Muscle layer of duodenum (tissue), 2 donors: ENCODE results near the gene STXBP5.

Source experiments
- H3K27ac ChIP-seq: one replicate; pipeline ENCODE4 v1.7.0; 2013; ENCODE audit warnings: mild to moderate bottlenecking, low read length
- H3K27me3 ChIP-seq: one replicate; pipeline ENCODE4 v1.7.0; 2013; ENCODE audit warnings: low read depth, mild to moderate bottlenecking, control low read depth, low read length
- H3K36me3 ChIP-seq, 2 donors: one replicate each; pipeline ENCODE4 v1.7.0; 2013; ENCODE audit warnings: low read length in 2 of 2, control low read depth in 1 of 2, mild to moderate bottlenecking in 1 of 2; ENCODE audit not compliant: insufficient read depth in 2 of 2, control insufficient read depth in 1 of 2
- H3K4me1 ChIP-seq, 2 donors: one replicate each; pipeline ENCODE4 v1.7.0; 2013; ENCODE audit warnings: low read length in 2 of 2, mild to moderate bottlenecking in 2 of 2, control low read depth in 1 of 2, moderate library complexity in 1 of 2; ENCODE audit not compliant: insufficient read depth in 2 of 2, control insufficient read depth in 1 of 2
- H3K4me3 ChIP-seq, 2 donors: one replicate each; pipeline ENCODE4 v1.7.0; 2013; ENCODE audit warnings: low read length in 2 of 2, low read depth in 1 of 2, mild to moderate bottlenecking in 1 of 2
- H3K9me3 ChIP-seq, 2 donors: one replicate each; pipeline ENCODE4 v1.7.0; 2013; ENCODE audit warnings: low read length in 2 of 2, control low read depth in 1 of 2, mild to moderate bottlenecking in 1 of 2; ENCODE audit not compliant: control insufficient read depth in 1 of 2
- donor health status: healthy.

The STXBP5 gene

GRCh38 chr6:147310521-147310920 lies 106.3 kb downstream of the STXBP5 start:
- Histone ChIP-seq H3K27me3 (no peaks in the 10 kb centered on the region), H3K9me3 (no peaks in the 10 kb centered on the region), H3K4me3 (no peak overlapping the region), H3K36me3 (peaks cover 11% of the 10 kb centered on the region in 2 donors), H3K4me1 (no peaks in the 10 kb centered on the region), H3K27ac (no peak overlapping the region)

- H3K4me3 ChIP-seq = no peak overlapping the region
- no peaks in the 10 kb centered on the region for H3K27me3 ChIP-seq
- H3K27ac ChIP-seq = no peak overlapping the region
- peaks cover 17 to 18% of the 10 kb centered on the region in 2 donors for H3K36me3 ChIP-seq
- no peaks in the 10 kb centered on the region for H3K9me3 ChIP-seq
- H3K4me1 ChIP-seq = no peaks in the 10 kb centered on the region
Measured at GRCh38 chr6:147311218-147311617, 107.0 kb downstream of the STXBP5 start.

- Histone ChIP-seq H3K4me3 (no peak overlapping the region), H3K9me3 (no peaks in the 10 kb centered on the region), H3K36me3 (peaks cover 25 to 28% of the 10 kb centered on the region in 2 donors), H3K27ac (no peak overlapping the region), H3K27me3 (no peaks in the 10 kb centered on the region), H3K4me1 (no peaks in the 10 kb centered on the region)
Measured at GRCh38 chr6:147321260-147321659, 117.0 kb downstream of the STXBP5 start.

GRCh38 chr6:147322299-147323162 lies 118.3 kb downstream of the STXBP5 start:
- H3K27ac ChIP-seq = peak overlapping the region; percentile 35
- no peaks in the 10 kb centered on the region for H3K9me3 ChIP-seq
- H3K27me3 ChIP-seq = no peaks in the 10 kb centered on the region
- peaks cover 21 to 33% of the 10 kb centered on the region in 2 donors for H3K36me3 ChIP-seq
- no peaks in the 10 kb centered on the region for H3K4me1 ChIP-seq
- peak overlapping the region in 1 of 2 donors; percentile 2 for H3K4me3 ChIP-seq

DNA sequence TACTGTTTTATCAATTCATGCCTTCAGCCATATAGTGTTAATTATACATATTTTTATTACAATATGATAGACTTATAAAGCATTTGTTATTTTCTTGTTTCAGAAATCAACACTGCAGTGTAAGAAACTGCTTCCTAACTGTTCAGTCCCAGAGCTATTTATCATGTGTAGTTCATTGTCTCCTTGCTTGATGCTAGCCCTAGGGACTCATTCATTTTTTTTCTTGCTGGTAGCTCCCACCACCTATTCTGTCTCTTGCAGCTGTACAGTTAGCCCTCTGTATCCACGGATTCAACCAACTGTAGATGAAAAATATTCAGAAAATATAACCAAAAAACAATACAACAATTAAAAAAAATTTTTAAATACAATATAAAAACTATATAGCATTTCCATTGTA lies 121.3 kb downstream of the STXBP5 start:
- H3K9me3 ChIP-seq = no peaks in the 10 kb centered on the region
- no peak overlapping the region for H3K4me3 ChIP-seq
- no peak overlapping the region for H3K27ac ChIP-seq
- H3K27me3 ChIP-seq = no peaks in the 10 kb centered on the region
- H3K4me1 ChIP-seq = no peaks in the 10 kb centered on the region
- peaks cover 19 to 33% of the 10 kb centered on the region in 2 donors for H3K36me3 ChIP-seq

DNA sequence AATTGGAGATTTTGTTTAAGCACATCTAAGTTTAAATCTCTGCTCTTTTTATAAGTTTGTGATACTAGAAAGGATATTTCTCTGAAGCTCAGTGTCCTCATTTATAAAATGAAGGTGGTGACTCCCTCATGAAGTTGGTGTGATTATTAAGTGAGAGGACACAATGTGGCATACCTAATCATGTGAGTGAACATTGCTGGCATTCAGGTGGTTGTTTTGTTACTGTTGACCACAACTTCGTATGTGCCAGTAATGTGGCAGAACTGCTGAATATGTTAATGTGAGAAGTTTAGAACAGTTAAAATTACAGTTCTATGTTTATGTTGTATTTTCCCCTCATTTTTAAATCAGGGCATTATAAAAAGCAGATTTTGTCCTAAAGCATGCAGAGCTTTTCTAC lies 127.2 kb downstream of the STXBP5 start:
- H3K9me3 ChIP-seq = no peaks in the 10 kb centered on the region
- no peak overlapping the region for H3K4me3 ChIP-seq
- peaks cover 9 to 33% of the 10 kb centered on the region in 2 donors for H3K36me3 ChIP-seq
- no peak overlapping the region for H3K27ac ChIP-seq
- H3K4me1 ChIP-seq = no peaks in the 10 kb centered on the region
- no peaks in the 10 kb centered on the region for H3K27me3 ChIP-seq

DNA sequence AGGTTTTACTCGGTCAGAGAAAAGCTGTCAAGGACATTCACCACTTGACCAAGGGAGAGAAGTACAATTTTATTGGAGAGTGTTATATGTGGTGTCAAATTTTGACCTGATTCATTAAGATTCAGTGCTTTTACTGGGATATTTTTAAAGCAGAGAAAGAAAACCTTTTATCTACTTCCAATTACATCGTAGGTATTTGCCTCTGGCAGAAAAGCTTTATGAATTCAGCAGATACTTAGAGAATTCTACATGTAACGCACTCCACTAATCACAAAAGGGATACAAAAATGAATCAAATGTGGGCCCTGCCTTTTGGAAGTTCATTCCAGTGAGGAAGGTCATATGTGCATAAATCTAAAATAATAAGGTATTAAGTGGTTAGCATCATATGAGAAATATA lies 133.7 kb downstream of the STXBP5 start:
- Histone ChIP-seq H3K27me3 (no peaks in the 10 kb centered on the region), H3K27ac (no peak overlapping the region), H3K4me1 (no peaks in the 10 kb centered on the region), H3K36me3 (peaks cover 0 to 4% of the 10 kb centered on the region in 2 donors), H3K4me3 (no peak overlapping the region), H3K9me3 (no peaks in the 10 kb centered on the region)

- no peak overlapping the region for H3K4me3 ChIP-seq
- no peaks in the 10 kb centered on the region for H3K4me1 ChIP-seq
- H3K27ac ChIP-seq = no peak overlapping the region
- H3K9me3 ChIP-seq = no peaks in the 10 kb centered on the region
- peaks cover 0 to 9% of the 10 kb centered on the region in 2 donors for H3K36me3 ChIP-seq
- H3K27me3 ChIP-seq = no peaks in the 10 kb centered on the region
Measured at GRCh38 chr6:147341486-147341885, 137.3 kb downstream of the STXBP5 start.

GRCh38 chr6:147345902-147346301 lies 141.7 kb downstream of the STXBP5 start:
- H3K36me3 ChIP-seq = peaks cover 4 to 9% of the 10 kb centered on the region in 2 donors
- H3K4me1 ChIP-seq = no peaks in the 10 kb centered on the region
- H3K4me3 ChIP-seq = no peak overlapping the region
- no peaks in the 10 kb centered on the region for H3K27me3 ChIP-seq
- no peak overlapping the region for H3K27ac ChIP-seq
- no peaks in the 10 kb centered on the region for H3K9me3 ChIP-seq

GRCh38 chr6:147347179-147347881 lies 143.1 kb downstream of the STXBP5 start:
- no peak overlapping the region for H3K27ac ChIP-seq
- H3K27me3 ChIP-seq = no peaks in the 10 kb centered on the region
- H3K4me1 ChIP-seq = no peaks in the 10 kb centered on the region

GRCh38 chr6:147347882-147348575 lies 143.8 kb downstream of the STXBP5 start:
- H3K9me3 ChIP-seq = no peaks in the 10 kb centered on the region
- H3K36me3 ChIP-seq = peaks cover 4% of the 10 kb centered on the region in 2 donors
- no peaks in the 10 kb centered on the region for H3K27me3 ChIP-seq
- no peaks in the 10 kb centered on the region for H3K4me1 ChIP-seq
- no peak overlapping the region for H3K4me3 ChIP-seq
- no peak overlapping the region for H3K27ac ChIP-seq

More at GRCh38 chr6:147347179-147347881, 143.1 kb downstream of the STXBP5 start:
- Histone ChIP-seq H3K9me3 (no peaks in the 10 kb centered on the region), H3K36me3 (peaks cover 4% of the 10 kb centered on the region in 2 donors), H3K4me3 (no peak overlapping the region)
